Hematopoietic multipotent progenitor cell treated with erythropoietin and hydrocortisone succinate and interleukin-3 and kit ligand, for 17 days (in vitro differentiated cells): Measurements from ENCODE around the gene CSF3R.

Experiments used
- DNase-seq: peaks from one replicate; pipeline ENCODE4 v3.0.0-alpha.2; 2015; ENCODE audit warnings: low spot score

The CSF3R gene

DNA sequence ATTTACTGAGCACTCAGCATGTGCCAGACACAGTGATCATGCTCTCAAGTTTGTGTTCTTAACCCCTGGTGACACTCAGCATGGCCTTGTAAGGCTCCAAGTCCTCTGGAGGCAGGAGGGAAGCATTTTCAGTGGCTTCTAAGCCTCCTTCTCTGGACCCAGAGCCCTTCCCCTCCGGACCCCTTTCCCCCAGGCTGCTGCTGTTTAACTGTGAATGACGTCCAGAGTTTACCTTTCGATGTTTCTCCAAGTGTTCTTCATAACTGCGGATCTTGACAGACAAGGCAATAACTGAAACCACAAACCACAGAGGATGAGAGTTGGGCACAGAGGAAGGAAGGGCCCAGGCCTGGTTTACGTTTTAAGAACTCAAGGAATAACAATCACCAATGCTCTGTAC lies 25.0 kb downstream of the CSF3R start:
- DNase-seq = no peak

DNA sequence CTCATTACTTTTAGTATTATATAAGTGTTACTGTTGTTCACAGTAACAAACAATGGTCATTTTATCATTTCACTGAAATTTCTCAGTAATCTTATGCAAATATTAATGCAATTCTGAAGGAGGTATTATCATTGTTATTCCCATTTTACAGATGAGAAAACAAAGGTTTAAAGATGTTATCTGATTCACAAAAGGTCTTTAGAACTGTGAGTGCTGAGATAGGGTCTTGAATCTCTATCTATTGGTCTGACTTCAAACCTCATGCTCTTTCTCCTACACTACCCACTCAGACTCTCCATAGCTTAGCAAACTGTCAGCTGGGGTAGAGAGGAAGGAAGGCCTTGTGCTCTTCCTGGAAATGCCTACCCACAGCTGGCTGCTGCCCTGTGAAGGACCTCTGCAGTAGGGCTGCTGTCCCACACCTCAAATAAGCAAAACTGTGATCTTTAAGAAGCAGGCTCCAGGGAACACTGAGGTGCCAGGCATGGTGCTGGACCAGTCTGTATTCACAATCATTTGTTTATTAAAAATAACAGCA lies 26.3 kb downstream of the CSF3R start:
- no peak for DNase-seq

DNA sequence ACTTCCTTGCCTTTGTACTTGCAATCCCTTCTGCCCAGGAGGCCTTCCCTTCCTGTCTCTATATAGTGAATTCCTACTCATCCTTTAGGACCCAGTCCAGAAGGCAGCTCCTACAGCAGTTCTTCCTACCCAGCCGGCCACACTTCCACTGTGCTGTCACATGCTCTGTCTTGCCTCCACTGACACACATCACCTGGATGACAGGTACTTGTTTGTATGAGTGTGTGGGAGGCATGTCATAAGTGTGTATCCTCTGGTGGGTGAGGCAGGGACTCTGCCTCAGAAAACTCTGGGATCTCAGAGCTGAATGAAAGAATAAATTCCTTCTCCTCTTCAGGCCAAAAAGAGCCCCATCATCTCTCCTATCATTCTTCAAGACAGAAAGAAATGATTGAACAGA lies 27.3 kb downstream of the CSF3R start:
- no peak for DNase-seq

DNA sequence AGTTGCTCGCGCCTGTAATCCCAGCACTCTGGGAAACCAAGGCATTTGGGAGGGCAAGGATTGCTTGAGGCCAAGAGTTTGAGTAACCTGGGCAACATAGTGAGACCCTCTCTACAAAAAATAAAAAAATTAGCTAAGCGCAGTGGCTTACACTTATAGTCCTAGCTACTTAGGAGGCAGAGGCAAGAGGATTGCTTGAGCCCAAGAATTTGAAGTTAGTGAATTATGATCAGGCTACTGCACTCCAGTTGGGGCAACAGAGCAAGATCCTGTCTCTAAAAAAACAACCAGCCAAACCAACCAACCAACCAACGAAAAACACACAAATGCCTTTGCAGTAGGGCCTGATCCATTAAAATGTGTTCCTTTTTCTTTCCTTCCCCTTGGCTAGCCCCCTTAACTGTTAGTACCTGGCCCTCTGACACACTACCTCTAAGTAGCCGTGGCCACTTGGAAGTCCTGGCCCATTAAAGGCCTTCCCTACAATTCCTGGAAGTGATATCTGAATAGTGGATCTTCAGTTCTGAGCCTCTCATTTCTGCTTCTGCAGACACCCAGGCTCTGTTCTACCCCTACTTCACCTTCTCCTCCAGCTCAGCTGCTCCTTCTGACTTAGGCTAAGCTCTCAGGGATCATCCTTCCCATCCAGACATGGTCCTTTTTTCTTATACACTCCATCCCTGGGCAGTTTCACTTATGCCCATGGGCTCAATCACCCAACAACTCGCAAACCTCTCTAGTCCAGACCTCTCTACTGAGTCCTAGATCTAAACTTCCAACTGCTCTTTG lies 28.9 kb downstream of the CSF3R start:
- no peak for DNase-seq

DNA sequence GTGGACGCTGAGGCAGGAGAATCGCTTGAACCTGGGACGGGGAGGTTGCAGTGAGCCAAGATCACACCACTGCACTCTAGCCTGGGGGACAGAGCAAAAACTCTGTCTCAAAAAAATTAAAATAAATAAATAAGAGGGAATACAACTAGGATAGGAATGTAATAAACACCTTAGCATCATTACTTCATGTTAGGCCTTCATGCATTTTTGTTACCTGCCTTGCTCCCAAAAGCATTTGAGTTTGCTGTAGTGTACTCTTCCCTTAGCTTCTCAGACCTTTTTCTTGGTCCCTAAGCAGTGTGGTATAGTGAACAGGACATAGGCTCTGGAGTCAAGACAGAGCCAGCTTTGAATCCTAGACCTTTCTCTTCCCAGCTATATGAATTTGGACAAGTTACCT lies 29.7 kb downstream of the CSF3R start:
- no peak for DNase-seq

DNA sequence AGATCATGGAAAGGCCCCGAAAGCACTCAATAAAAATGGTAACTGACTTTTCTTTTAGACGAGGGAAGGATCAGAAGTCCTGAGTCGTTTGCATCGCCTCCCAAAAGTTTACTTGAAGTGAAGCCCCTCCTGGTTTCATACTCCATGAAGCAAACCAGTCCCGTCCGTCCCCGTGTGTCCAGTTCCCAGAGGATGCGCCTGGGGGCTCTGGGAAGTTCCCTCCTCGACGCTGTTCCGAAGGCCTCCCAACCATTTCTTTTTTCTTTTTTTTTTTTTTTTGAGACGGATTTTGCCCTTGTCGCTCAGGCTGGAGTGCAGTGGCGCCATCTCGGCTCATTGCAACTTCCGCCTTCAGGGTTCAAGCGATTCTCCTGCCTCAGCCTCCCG lies 31.8 kb downstream of the CSF3R start:
- DNase-seq = no peak

DNA sequence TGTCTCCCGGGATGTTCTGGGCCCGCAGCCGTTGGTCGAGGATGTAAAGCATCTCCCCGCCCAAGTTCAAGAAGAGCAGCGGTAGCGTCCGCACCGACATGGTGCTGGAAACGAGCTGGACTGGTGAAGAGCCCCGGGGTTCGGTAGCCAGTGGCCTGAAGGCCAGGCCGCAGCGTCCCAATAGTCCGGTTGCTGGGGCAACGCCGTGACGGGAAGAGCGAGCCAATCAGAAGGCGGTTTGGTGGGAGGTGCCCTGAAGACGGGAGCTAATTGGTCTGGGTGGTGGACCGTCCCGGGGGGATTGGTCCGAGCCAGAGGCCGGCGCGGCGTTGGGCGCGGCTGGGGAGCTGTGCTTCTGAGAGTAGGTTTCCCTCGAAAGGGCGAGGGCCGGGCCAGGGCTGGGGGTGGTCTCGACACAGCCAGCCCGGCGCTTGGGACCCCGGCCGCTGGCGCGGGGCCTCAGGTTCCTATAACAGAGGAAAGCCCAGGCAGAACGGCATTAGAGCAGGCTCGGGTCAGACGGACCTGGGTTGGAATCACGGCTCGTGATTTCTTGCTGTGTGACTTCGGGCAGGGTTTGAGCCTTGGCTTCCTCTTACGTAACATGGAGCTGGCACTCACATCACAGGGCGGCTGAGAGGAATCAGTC lies 32.3 kb downstream of the CSF3R start, which contains the start of gene OSCP1:
TSS of gene OSCP1 (minus strand) at position 182 of the 649 bp plus-strand sequence. CDS start at position 100, 82 bp downstream.
- DNase-seq = peak; percentile 94

DNA sequence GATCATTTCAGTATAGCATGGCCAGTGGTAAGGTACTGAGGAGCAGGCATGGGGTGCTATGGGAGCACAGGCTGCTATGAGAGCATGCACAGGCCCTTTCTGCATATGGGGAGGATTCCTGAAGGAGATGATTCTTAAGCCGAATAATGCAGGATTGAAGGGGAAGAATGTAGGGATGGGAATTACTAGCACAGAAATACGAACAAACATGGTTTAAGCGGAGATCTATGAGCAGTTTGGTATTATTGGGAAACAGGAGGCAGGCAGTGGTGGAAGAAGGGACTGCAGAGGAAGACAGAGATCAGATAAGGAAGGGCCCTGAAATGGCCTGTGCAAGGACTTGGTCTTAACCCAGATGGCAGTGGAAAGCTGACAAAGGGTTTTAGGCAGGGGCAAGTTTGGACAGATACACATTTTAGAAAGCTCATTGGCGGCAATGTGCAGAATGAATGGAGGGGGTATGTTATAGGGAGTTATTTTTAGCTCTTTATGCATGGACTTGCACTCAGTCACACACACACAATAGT lies 34.1 kb downstream of the CSF3R start:
- no peak for DNase-seq

DNA sequence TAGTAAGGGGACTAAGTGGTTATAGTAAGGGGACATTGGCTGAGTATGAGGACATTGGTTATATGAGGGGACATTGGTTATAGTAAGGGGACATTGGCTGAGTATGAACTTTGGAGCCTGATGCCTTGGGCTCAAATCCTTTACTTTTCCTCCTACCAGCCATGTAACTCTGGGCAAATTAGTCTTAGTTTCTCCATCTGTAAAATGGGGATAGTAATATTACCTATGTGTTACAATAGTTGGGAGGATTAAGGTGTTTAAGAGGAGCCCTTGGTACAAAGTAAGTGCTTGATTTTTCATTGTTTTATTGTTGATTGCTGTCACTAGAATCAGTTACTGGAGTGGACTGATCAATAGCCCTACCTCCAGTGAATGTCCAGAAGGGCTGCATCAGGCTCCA lies 35.3 kb downstream of the CSF3R start:
- DNase-seq = no peak

DNA sequence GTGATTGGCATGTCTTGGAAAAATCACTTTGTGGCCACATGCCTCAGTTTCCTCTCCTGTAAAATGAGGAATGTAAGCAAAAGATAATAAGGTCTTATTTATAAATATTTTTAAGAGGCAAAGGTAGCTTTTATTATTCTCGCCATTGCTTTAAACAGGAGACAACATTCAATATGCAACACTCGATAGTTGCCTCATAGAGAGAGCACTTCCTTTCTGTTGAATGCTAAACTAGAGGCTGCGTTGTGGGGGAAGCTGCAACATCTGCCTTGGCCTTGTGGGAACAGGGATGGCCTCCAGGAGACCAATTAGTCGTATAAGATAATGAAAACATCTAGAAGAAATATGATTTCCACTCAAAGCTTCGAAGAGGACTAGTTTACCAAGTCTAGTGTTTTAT lies 36.0 kb downstream of the CSF3R start:
- no peak for DNase-seq

DNA sequence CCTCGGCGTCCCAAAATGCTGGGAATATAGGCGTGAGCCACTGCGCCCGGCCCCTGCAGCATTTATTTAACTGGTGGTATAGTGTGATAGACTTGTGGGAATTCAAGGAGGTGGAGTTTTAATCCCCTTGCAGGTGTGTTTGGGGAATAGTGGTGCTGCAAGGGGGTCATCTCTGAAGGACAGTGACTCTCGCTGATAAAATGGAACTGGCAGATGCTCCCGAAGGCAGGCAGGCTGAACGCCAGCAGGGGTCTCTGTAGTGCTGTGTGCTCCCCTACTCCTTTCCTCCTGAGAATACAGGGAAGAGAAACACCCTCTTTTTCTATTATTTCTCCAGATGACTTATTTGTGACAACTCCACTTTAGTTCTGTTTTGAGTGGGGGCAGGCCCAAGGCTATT lies 36.4 kb downstream of the CSF3R start:
- no peak for DNase-seq

DNA sequence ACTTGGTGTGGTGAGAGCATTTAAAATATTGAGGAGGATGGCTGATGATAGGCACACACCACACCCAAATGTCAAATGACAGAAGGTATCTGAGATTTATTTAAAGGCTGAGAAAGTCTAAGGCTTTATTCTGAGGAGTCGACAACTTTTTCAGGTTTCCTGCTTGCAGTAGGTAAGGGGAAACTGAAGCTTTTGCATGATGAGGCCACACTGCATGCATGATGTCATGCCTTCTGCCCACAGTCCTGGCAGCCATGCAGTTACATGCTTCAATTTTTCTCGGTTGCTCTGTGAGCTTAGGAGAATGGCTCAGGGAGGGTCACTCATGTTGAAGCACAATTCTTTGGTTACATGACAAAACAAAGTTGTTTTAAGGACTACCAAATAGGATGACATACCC lies 39.4 kb downstream of the CSF3R start:
- no peak for DNase-seq

DNA sequence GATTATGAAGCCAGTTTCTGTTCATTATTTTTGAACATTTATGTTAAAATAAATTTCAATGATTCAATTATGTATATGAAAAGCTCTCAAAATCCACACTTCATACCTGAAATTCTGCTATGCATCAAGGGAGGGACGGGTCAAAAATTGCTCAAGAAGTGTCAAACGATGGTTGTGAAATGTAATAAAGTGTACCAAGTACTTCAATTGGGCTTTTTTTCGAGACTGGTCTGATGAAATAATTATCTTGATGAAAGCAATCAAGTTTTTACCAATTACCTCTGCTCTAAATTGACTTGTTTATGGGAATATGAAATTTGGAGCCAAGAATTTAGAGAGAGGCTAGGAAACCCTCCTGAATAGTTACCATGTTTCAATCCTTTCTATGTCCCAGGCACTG lies 40.4 kb downstream of the CSF3R start:
- no peak for DNase-seq

DNA sequence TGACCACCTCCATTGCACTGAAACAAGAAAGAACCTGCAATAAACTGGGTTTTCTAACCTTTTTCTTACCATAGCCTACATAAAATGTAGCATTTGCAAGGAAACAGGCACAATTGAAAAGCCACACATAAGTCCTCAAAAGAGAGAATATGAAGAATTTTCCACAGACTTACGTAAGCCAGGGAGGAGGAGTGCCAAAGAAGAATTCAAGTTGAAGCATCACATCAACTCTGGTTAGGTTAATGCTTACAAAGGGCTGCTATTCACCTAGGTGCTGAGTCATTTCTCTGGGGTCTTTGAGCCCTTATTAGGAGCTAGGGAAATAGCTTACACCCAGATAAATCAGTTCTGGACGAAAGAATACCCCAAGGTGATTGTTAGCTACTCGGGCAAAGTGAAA lies 42.1 kb downstream of the CSF3R start:
- DNase-seq = no peak

DNA sequence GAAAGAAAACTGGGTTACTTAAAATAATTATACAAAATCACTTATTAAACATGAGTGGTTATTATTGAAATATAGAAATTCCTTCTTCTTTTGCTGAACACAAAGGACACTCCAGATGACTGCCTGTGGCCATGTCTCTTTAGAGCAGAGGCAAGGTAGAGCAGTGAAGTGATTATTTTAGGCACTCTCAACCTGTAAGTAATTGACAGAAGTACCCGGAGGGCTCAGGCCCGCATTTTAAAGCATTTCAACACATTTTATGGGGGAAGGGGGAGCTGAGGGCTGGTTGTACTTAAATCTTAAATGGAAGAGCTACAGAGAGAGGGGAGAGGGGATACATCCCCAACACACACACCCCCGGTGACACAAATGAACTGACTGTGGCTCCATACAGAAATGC lies 42.7 kb downstream of the CSF3R start:
- DNase-seq = no peak

DNA sequence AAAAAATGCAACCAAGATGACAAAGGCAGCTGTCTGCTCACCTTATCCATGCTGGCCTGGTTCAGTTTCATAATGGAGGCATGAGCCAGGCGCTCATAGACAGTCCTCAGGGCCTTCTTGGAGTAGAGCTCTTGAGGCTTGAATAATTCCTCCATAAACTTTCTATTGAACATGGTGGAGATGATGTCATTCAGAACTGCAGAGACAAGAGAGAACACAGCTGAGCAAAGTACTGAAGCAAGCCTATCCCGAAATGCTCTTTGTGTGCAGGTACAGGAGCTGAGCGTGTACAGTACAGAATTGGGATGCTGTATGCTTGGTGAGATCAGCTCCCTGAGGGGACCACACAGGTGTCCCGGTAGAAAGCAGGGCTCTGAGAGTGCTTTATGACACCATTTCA lies 44.0 kb downstream of the CSF3R start:
- no peak for DNase-seq

DNA sequence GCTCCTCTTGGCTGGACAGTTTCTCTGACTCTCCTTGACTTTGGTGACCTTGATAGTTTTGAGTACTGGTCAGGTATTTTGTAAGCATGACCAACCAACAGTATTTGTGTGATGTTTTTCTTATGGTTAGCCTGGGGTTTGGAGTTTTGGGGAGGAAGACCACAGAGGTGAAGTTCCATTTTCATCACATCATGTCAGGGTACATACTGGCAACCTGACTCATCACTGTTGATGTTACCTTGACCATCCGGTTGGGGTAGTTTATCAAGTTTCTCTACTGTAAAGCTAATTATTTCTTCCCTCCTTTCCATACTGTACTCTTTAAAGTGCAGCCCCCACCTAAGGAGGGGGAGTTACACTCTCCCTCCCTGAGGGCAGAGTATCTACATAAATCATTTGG lies 45.9 kb downstream of the CSF3R start:
- DNase-seq = no peak

DNA sequence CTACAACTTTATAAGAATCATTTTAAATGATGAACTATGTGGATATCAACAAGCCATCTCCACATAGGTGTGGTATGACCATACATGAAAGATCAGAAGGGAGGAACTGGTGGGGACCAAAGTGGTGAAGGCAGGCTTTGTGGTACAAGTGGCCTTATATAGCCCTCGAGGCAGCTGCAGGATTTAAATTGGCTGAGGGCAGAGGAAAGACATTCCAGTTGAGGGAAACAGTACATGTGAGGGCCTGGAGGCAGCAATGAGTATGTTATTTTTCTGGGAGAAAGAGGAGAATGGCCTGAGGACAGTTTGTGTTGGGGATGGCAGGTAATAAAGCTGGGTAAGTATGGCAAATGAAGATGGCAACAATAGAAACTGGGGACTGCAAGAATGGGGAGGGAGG lies 49.6 kb downstream of the CSF3R start:
- DNase-seq = no peak

DNA sequence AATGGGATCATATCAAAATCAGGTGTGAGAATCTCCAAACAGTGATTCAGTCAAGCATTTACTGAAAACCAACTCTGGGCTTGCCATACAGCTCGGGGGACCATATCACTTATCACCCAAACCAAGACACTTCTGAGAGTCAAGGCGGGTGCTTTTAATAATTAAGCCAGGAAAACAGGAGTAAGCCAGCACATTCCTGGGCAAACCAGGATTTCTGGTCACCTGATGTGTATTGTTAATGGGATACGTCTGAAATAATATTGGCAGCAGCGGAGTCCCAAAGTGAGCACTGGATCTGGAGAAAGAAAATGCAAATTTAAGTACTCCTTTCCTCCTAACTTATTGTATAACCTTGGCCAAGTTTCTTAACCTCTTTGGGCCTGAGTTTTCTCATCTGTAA lies 50.1 kb downstream of the CSF3R start:
- no peak for DNase-seq

DNA sequence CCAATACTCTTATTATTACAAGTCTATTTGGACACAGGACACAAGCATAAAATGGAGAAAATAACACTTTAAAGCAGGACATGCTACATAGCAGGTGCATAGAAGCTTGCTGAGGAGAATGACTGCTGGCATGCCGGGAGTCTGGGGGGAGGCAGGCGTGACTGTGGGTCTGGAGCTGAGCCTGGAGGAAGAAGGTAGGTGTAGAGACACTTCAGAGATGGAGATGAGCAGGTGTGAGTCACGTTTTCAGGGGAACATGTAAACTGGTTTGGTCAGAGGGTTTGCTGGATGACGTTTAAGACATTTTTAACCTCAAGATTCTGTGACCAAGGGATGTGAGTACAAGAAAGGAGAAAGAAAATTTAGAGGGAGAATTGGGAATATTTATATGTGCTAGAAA lies 56.9 kb downstream of the CSF3R start:
- DNase-seq = no peak

DNA sequence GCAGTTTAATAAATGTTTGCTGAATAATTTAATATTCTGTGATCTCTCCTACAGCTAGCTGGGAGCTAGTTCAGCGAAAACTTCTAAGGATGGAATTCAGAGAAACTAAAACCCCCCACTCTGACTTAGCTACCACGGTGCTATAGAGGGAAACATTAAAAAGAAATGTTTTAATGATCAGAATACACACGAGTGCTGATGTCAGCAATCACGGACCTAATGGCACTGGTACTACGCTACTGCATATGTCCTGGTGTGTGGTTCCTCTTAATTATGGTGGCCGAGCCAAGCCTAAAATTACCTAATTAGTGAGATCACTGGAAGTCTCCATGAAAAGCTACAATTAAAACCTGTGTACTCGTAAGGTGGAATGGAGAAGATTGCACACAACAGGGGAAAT lies 61.1 kb downstream of the CSF3R start:
- DNase-seq = no peak

DNA sequence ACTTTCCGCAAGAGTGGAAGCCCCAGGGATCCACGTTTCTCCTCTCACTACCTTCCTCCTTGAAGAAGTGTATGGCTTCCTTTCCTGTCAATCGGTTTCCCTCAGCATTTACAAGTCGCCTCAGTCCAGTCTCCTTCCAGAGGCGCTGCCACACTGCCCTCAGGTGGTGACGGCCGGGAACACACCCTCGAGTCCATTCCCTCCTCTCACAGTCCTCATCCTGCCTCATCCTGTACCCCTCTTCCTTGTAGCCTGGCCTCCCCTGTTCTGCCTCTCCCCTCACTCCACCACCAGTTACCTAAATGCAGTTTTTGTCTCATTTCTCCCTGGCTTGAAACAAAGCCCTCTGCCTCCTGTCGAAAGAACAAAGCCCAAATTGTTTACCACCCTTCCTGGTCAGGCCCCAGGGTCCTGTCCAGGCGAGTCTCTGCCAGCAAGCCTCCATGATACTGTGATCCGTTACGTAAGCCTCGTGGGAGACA lies 61.8 kb downstream of the CSF3R start:
- DNase-seq = peak; percentile 91

DNA sequence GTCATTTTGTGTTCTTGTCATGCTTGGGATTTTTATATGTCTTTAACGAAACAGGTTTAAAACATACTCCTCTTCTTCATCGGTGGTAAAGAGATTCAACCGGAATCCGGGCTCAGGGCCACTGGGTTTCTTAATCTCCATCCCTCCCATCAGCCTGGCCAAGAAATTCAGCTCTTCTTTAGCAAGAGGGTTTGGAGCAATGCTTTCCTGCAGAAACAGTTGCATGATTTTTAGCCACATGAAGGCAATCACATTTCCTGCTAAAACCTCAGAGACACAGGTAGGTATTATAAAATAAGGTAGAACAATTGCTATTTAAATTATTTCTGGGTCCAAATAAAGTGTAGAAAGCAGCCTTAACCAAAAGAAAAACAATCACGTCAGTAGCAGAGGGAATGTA lies 62.3 kb downstream of the CSF3R start:
- no peak for DNase-seq
